ENCODE results near the gene HCAR3. TPM values are rescaled to one million over a fixed set of nuclear protein-coding genes. Genes with fewer than 3 reads are reported as not detected.
"Not testable (repeated sequence)": the region's sequence is repeated elsewhere in the genome, so short reads cannot be mapped to it uniquely, and the experiment has no call there.

Gene HCAR3
- total and polyA plus RNA-seq, 2 donors (not counting 1 experiment from before 2014, with no cell fraction given): under 0.01 TPM; not detected in 1

- TF ChIP-seq EZH2 (IDR thresholded peaks at IDR 0.05; ENCODE audit: low read length, missing control alignments) (no peak), CTCF (conservative IDR thresholded peaks at IDR 0.05 in 1 of 2, IDR thresholded peaks at IDR 0.05 in 1 of 2; ENCODE audit: low read depth in 1 of 2, low read length in 2 of 2) (no peak)
- H3K4me1 ChIP-seq (ENCODE audit: control insufficient read depth, extremely low read depth, insufficient read depth, low read length): peaks cover 8% of the 10 kb centered on the region
- no peaks in the 10 kb centered on the region for H3K79me2 ChIP-seq (ENCODE audit: control insufficient read depth, insufficient read depth, low read length)
- H3K27me3 ChIP-seq (ENCODE audit: control insufficient read depth, insufficient read depth, low read length): no peaks in the 10 kb centered on the region
- H3K4me3 ChIP-seq (replicated peaks in 1 of 4; ENCODE audit: control extremely low read depth in 1 of 4, insufficient read depth in 1 of 4, low read depth in 3 of 4, low read length in 4 of 4): no peak overlapping the region
- H3K36me3 ChIP-seq (ENCODE audit: control insufficient read depth, insufficient read depth, low read length): no peaks in the 10 kb centered on the region
- no peak overlapping the region for H3K9ac ChIP-seq (ENCODE audit: insufficient read depth, low read length)
- no peak overlapping the region for H2AFZ ChIP-seq (ENCODE audit: low read length)
- no peaks in the 10 kb centered on the region for H3K9me3 ChIP-seq (ENCODE audit: control insufficient read depth, insufficient read depth, low read depth, low read length)
- no peaks in the 10 kb centered on the region for H4K20me1 ChIP-seq (ENCODE audit: control insufficient read depth, extremely low read depth, insufficient read depth, low read length)
- no peak overlapping the region for H3K27ac ChIP-seq (ENCODE audit: insufficient read depth, low read length)
- DNase-seq (ENCODE audit: low read depth in 2 of 2): no peak
- H3K4me2 ChIP-seq (ENCODE audit: extremely low read depth, insufficient read depth, low read length): no peak overlapping the region
These were observed 32.3 kb downstream of the HCAR3 start for GRCh38 chr12:122684297-122684813.

GRCh38 chr12:122681814-122682213 lies 34.8 kb downstream of the HCAR3 start:
- DNase-seq (ENCODE audit: low read depth in 2 of 2): peak in 1 of 2 donors; percentile 51
- no peak for TF ChIP-seq EZH2 (IDR thresholded peaks at IDR 0.05; ENCODE audit: low read length, missing control alignments)
- no peak for TF ChIP-seq CTCF (conservative IDR thresholded peaks at IDR 0.05 in 1 of 2, IDR thresholded peaks at IDR 0.05 in 1 of 2; ENCODE audit: low read depth in 1 of 2, low read length in 2 of 2)
- Histone ChIP-seq H3K9ac (ENCODE audit: insufficient read depth, low read length) (no peak overlapping the region), H3K4me3 (replicated peaks in 1 of 4; ENCODE audit: control extremely low read depth in 1 of 4, insufficient read depth in 1 of 4, low read depth in 3 of 4, low read length in 4 of 4) (no peak overlapping the region), H3K9me3 (ENCODE audit: control insufficient read depth, insufficient read depth, low read depth, low read length) (no peaks in the 10 kb centered on the region), H3K79me2 (ENCODE audit: control insufficient read depth, insufficient read depth, low read length) (no peaks in the 10 kb centered on the region), H3K4me1 (ENCODE audit: control insufficient read depth, extremely low read depth, insufficient read depth, low read length) (peaks cover 17% of the 10 kb centered on the region), H3K36me3 (ENCODE audit: control insufficient read depth, insufficient read depth, low read length) (no peaks in the 10 kb centered on the region), H3K27me3 (ENCODE audit: control insufficient read depth, insufficient read depth, low read length) (no peaks in the 10 kb centered on the region), H3K27ac (ENCODE audit: insufficient read depth, low read length) (no peak overlapping the region), H2AFZ (ENCODE audit: low read length) (no peak overlapping the region), H3K4me2 (ENCODE audit: extremely low read depth, insufficient read depth, low read length) (no peak overlapping the region), H4K20me1 (ENCODE audit: control insufficient read depth, extremely low read depth, insufficient read depth, low read length) (no peaks in the 10 kb centered on the region)

GRCh38 chr12:122680989-122681388 lies 35.6 kb downstream of the HCAR3 start:
- H3K27ac ChIP-seq (ENCODE audit: insufficient read depth, low read length); H3K9me3 ChIP-seq (ENCODE audit: control insufficient read depth, insufficient read depth, low read depth, low read length); DNase-seq (ENCODE audit: low read depth in 2 of 2); H3K27me3 ChIP-seq (ENCODE audit: control insufficient read depth, insufficient read depth, low read length); H3K9ac ChIP-seq (ENCODE audit: insufficient read depth, low read length); H4K20me1 ChIP-seq (ENCODE audit: control insufficient read depth, extremely low read depth, insufficient read depth, low read length); H2AFZ ChIP-seq (ENCODE audit: low read length); H3K79me2 ChIP-seq (ENCODE audit: control insufficient read depth, insufficient read depth, low read length); H3K4me2 ChIP-seq (ENCODE audit: extremely low read depth, insufficient read depth, low read length); H3K4me3 ChIP-seq (replicated peaks in 1 of 4; ENCODE audit: control extremely low read depth in 1 of 4, insufficient read depth in 1 of 4, low read depth in 3 of 4, low read length in 4 of 4); H3K36me3 ChIP-seq (ENCODE audit: control insufficient read depth, insufficient read depth, low read length): not testable (repeated sequence)
- peaks cover 17% of the 10 kb centered on the region for H3K4me1 ChIP-seq (ENCODE audit: control insufficient read depth, extremely low read depth, insufficient read depth, low read length)

- not testable (repeated sequence) for H3K4me2 ChIP-seq (ENCODE audit: extremely low read depth, insufficient read depth, low read length); H3K9me3 ChIP-seq (ENCODE audit: control insufficient read depth, insufficient read depth, low read depth, low read length); H3K27ac ChIP-seq (ENCODE audit: insufficient read depth, low read length); H3K4me3 ChIP-seq (replicated peaks in 1 of 4; ENCODE audit: control extremely low read depth in 1 of 4, insufficient read depth in 1 of 4, low read depth in 3 of 4, low read length in 4 of 4); H2AFZ ChIP-seq (ENCODE audit: low read length); H3K36me3 ChIP-seq (ENCODE audit: control insufficient read depth, insufficient read depth, low read length); H3K9ac ChIP-seq (ENCODE audit: insufficient read depth, low read length); H3K27me3 ChIP-seq (ENCODE audit: control insufficient read depth, insufficient read depth, low read length); H3K79me2 ChIP-seq (ENCODE audit: control insufficient read depth, insufficient read depth, low read length); H4K20me1 ChIP-seq (ENCODE audit: control insufficient read depth, extremely low read depth, insufficient read depth, low read length); DNase-seq (ENCODE audit: low read depth in 2 of 2)
- H3K4me1 ChIP-seq (ENCODE audit: control insufficient read depth, extremely low read depth, insufficient read depth, low read length): peaks cover 15% of the 10 kb centered on the region
These were observed 39.8 kb downstream of the HCAR3 start for GRCh38 chr12:122676781-122677180.

- H3K4me2 ChIP-seq (ENCODE audit: extremely low read depth, insufficient read depth, low read length); H3K27ac ChIP-seq (ENCODE audit: insufficient read depth, low read length); H4K20me1 ChIP-seq (ENCODE audit: control insufficient read depth, extremely low read depth, insufficient read depth, low read length); H3K36me3 ChIP-seq (ENCODE audit: control insufficient read depth, insufficient read depth, low read length); H3K79me2 ChIP-seq (ENCODE audit: control insufficient read depth, insufficient read depth, low read length); H3K9ac ChIP-seq (ENCODE audit: insufficient read depth, low read length); H3K9me3 ChIP-seq (ENCODE audit: control insufficient read depth, insufficient read depth, low read depth, low read length); H3K27me3 ChIP-seq (ENCODE audit: control insufficient read depth, insufficient read depth, low read length); DNase-seq (ENCODE audit: low read depth in 2 of 2); H3K4me3 ChIP-seq (replicated peaks in 1 of 4; ENCODE audit: control extremely low read depth in 1 of 4, insufficient read depth in 1 of 4, low read depth in 3 of 4, low read length in 4 of 4); H2AFZ ChIP-seq (ENCODE audit: low read length): not testable (repeated sequence)
- peaks cover 14% of the 10 kb centered on the region for H3K4me1 ChIP-seq (ENCODE audit: control insufficient read depth, extremely low read depth, insufficient read depth, low read length)
These were observed 40.6 kb downstream of the HCAR3 start for GRCh38 chr12:122676015-122676414.
